GM12878 (cell line): ENCODE data around the gene B3GALT4. TPM values are rescaled to one million over a fixed set of nuclear protein-coding genes. Genes with fewer than 3 reads are reported as not detected.

Experiments
- CBFB ChIP-seq: IDR thresholded peaks from 2 replicates; pipeline ENCODE4 v1.6.1; 2016; ENCODE audit warnings: antibody characterized with exemption, low read depth
- EED ChIP-seq: sonication (generic); IDR thresholded peaks from 2 replicates; pipeline ENCODE4 v1.6.1; 2016; ENCODE audit warnings: antibody characterized with exemption, low read depth
- ELK1 ChIP-seq: IDR thresholded peaks from 2 replicates; pipeline ENCODE4 v1.6.1; 2012; ENCODE audit warnings: low read depth, low read length, improper control_type of control experiment
- ETV6 ChIP-seq, 2 experiments: fragments of 450-650 bp in 1 of 2; IDR thresholded peaks in 1 of 2; conservative IDR thresholded peaks in 1 of 2; 2 replicates each; pipeline ENCODE4 v1.6.1; 2014; ENCODE audit warnings: antibody characterized with exemption in 1 of 2, borderline replicate concordance in 1 of 2, low read depth in 1 of 2, mild to moderate bottlenecking in 1 of 2, moderate library complexity in 1 of 2
- GABPA ChIP-seq: IDR thresholded peaks from 2 replicates; pipeline ENCODE4 v1.6.1; 2014; ENCODE audit warnings: antibody characterized with exemption, low read depth, mild to moderate bottlenecking, inconsistent platforms
- IKZF1 ChIP-seq: fragments of 450-650 bp; conservative IDR thresholded peaks from 2 replicates; pipeline ENCODE4 v1.6.1; 2017; ENCODE audit warnings: antibody characterized with exemption, mild to moderate bottlenecking
- JUNB ChIP-seq: IDR thresholded peaks from 2 replicates; pipeline ENCODE4 v1.6.1; 2016; ENCODE audit warnings: antibody characterized with exemption, mild to moderate bottlenecking
- MXI1 ChIP-seq: fragments of 150-350 bp; IDR thresholded peaks from 2 replicates; pipeline ENCODE4 v1.6.1; 2011; ENCODE audit warnings: low read depth, mild to moderate bottlenecking, inconsistent platforms, low read length, improper control_type of control experiment
- RELA ChIP-seq: fragments of 450-650 bp; IDR thresholded peaks from 2 replicates; pipeline ENCODE4 v1.8.0; 2014; ENCODE audit warnings: borderline replicate concordance; ENCODE audit not compliant: partially characterized antibody
- SMAD5 ChIP-seq: IDR thresholded peaks from 2 replicates; pipeline ENCODE4 v1.6.1; 2016; ENCODE audit warnings: antibody characterized with exemption, low read depth
- ZBTB40 ChIP-seq: fragments of 450-650 bp; IDR thresholded peaks from 2 replicates; pipeline ENCODE4 v1.6.1; 2016; ENCODE audit warnings: mild to moderate bottlenecking, moderate library complexity, borderline replicate concordance
- ZNF207 ChIP-seq: fragments of 450-650 bp; IDR thresholded peaks from 2 replicates; pipeline ENCODE4 v1.6.1; 2014; ENCODE audit warnings: antibody characterized with exemption, mild to moderate bottlenecking, borderline replicate concordance
- polyA plus RNA-seq, 11 experiments: library from polyadenylated mRNA; depleted of rRNA in 4 of 11; unstranded in 6 of 11; stranded (reverse) in 5 of 11; fragments of >200 nt; fragmentation: Nextera tagmentation in 4 of 11; fragmentation: Illumina TruSeq in 1 of 11; extraction: Ambion mirVana in 4 of 11; extraction: Trizol in 1 of 11; gene quantifications; 1 replicate in 1 of 11; 2 replicates in 10 of 11; pipeline versions ENCODE4 v1.2.1 to v1.2.3, GENCODE V29; 2011 to 2016; ENCODE audit warnings: inconsistent platforms in 2 of 11, missing spikeins in 2 of 11, low read depth in 1 of 11
- total RNA-seq, 4 experiments: library from RNA; depleted of rRNA in 3 of 4; stranded (reverse); fragments of >200 nt in 3 of 4; fragmentation: Illumina TruSeq in 1 of 4; extraction: Trizol in 1 of 4; gene quantifications; 2 replicates each; pipeline versions ENCODE4 v1.2.1 to v1.2.3, GENCODE V29; 2013 to 2021
- TF ChIP-seq, protein P1 (sequence below): fragments of 450-650 bp; IDR thresholded peaks from 2 replicates; pipeline ENCODE4 v1.6.1; 2018; ENCODE audit warnings: borderline replicate concordance, mild to moderate bottlenecking; ENCODE audit not compliant: partially characterized antibody
- TF ChIP-seq, protein P2 (sequence below): fragments of 450-650 bp; IDR thresholded peaks from 2 replicates; pipeline ENCODE4 v1.6.1; 2016; ENCODE audit warnings: mild to moderate bottlenecking
- TF ChIP-seq, protein P3 (sequence below): fragments of 450-650 bp; IDR thresholded peaks from 2 replicates; pipeline ENCODE4 v1.6.1; 2018; ENCODE audit warnings: mild to moderate bottlenecking, low read depth, moderate library complexity; ENCODE audit not compliant: partially characterized antibody

The B3GALT4 gene
- total and polyA plus RNA-seq, 10 of the 15 experiments (the other 5 are each of a cell fraction or from before 2014, with no cell fraction given), result 0.27 to 8.2 (median 2.6) TPM

DNA sequence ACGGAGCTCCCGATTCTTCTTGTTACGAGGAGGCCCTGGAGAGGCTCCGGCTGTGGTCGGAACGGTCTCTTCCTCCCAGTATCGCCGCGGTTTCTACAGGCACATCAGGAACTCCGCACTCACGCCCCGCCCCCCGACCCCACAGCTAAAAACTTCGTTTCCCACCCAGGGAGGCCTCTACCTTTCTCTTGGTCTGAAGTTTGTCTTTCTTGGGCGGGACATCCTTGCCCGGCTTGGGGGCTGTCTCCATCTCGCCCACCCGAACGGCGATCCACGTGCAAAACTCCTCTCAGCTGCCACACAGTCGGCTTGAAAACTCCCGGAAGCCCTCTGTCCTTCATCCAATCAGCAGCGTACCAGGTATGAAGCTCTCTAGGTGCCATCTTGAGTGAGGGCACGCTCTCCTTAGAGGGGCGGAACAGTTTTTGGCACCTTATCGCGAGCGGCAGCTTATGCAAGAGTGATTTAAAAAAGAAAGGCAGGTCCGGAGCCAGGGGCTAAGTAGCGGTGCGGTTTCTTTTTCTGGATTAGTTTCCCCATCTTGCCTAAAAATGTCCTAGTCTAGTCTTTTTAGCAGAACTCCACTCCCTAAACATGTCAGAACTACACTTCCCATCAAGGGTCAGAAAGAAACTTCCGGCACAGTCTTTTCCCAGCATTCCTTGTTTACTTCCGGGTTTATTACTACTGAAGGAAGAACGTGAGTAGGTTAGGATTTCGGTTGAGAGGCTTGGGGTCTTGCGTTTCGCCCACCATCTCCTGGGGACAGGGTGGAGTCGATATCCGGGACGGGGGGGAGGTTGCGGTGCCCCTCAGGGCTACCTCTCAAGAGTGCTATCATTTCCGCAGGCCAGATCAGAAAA is 12.2 kb downstream of the B3GALT4 start, which contains the start of the genes PFDN6 and WDR46 (continued):
- TF ChIP-seq, protein P1, sequence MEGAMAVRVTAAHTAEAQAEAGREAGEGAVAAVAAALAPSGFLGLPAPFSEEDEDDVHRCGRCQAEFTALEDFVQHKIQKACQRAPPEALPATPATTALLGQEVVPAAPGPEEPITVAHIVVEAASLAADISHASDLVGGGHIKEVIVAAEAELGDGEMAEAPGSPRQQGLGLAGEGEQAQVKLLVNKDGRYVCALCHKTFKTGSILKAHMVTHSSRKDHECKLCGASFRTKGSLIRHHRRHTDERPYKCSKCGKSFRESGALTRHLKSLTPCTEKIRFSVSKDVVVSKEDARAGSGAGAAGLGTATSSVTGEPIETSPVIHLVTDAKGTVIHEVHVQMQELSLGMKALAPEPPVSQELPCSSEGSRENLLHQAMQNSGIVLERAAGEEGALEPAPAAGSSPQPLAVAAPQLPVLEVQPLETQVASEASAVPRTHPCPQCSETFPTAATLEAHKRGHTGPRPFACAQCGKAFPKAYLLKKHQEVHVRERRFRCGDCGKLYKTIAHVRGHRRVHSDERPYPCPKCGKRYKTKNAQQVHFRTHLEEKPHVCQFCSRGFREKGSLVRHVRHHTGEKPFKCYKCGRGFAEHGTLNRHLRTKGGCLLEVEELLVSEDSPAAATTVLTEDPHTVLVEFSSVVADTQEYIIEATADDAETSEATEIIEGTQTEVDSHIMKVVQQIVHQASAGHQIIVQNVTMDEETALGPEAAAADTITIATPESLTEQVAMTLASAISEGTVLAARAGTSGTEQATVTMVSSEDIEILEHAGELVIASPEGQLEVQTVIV, result peak; percentile 60
- TF ChIP-seq GABPA (peak; percentile 100), JUNB (no peak), ZNF207 (peak; percentile 88; the same call in 1 of the 2 replicates), ZBTB40 (peak; percentile 99), RELA (peak; percentile 45), SMAD5 (0 out of 2 replicates have a peak, but pooled peaks have one; percentile 23), EED (no peak), MXI1 (peak; percentile 99), CBFB (peak; percentile 48; the same call in 1 of the 2 replicates), ETV6 (conservative IDR thresholded peaks at IDR 0.05 in 1 of 2, IDR thresholded peaks at IDR 0.05 in 1 of 2; ENCODE audit: borderline replicate concordance in 1 of 2, low read depth in 1 of 2) (peak in 1 of 2 experiments; percentile 28; a peak in 1 of 4 replicates), IKZF1 (peak; percentile 99), ELK1 (peak; percentile 60; the same call in 1 of the 2 replicates)
- TF ChIP-seq, protein P2, sequence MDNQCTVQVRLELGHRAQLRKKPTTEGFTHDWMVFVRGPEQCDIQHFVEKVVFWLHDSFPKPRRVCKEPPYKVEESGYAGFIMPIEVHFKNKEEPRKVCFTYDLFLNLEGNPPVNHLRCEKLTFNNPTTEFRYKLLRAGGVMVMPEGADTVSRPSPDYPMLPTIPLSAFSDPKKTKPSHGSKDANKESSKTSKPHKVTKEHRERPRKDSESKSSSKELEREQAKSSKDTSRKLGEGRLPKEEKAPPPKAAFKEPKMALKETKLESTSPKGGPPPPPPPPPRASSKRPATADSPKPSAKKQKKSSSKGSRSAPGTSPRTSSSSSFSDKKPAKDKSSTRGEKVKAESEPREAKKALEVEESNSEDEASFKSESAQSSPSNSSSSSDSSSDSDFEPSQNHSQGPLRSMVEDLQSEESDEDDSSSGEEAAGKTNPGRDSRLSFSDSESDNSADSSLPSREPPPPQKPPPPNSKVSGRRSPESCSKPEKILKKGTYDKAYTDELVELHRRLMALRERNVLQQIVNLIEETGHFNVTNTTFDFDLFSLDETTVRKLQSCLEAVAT, result no peak
- TF ChIP-seq, protein P3, sequence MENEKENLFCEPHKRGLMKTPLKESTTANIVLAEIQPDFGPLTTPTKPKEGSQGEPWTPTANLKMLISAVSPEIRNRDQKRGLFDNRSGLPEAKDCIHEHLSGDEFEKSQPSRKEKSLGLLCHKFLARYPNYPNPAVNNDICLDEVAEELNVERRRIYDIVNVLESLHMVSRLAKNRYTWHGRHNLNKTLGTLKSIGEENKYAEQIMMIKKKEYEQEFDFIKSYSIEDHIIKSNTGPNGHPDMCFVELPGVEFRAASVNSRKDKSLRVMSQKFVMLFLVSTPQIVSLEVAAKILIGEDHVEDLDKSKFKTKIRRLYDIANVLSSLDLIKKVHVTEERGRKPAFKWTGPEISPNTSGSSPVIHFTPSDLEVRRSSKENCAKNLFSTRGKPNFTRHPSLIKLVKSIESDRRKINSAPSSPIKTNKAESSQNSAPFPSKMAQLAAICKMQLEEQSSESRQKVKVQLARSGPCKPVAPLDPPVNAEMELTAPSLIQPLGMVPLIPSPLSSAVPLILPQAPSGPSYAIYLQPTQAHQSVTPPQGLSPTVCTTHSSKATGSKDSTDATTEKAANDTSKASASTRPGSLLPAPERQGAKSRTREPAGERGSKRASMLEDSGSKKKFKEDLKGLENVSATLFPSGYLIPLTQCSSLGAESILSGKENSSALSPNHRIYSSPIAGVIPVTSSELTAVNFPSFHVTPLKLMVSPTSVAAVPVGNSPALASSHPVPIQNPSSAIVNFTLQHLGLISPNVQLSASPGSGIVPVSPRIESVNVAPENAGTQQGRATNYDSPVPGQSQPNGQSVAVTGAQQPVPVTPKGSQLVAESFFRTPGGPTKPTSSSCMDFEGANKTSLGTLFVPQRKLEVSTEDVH, result peak; percentile 94
